Cardiac ventricle fibroblast (primary cell): ENCODE results near the gene PHF19. TPM values are rescaled to one million over a fixed set of nuclear protein-coding genes. Genes with fewer than 3 reads are reported as not detected.

Experiments used
- total RNA-seq: library from RNA; depleted of rRNA; stranded (reverse); fragments of >200 nt; gene quantifications from 2 replicates; pipeline ENCODE4 v1.2.3, GENCODE V29; 2015

PHF19 gene
- total RNA-seq, result 22.9 and 28.7 TPM in 2 replicates

GRCh38 chr9:120876842-120877240 lies at the start of gene PHF19:
TSS of gene PHF19 (minus strand) at chr9:120877188. CDS start at chr9:120874741, 2,447 bp downstream.

DNA sequence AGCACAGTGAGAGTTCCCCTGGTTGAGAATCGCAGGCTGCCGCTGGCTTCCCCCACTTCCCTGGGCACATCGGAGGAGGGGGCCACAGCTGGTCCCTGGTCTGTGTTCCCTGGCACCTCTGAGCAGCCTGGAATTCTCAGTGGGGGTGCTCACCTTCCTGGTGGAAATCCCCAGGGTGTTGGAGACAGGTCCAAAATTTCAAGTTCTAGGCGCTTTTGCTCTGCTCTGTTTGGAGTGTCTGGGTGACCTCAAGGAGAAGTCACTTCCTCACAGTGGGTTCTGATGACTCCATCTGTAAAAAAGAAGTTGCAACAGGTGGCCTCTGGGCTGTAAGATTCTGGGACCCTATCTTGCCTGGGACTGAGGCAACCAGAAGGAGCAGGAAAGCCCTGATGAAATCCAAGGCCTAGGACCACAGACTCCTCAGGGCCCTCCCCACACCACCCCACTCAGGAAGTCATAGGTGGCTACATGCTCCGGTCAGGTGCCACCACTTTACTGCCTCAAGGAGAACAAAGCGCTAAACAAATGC lies 49.5 kb upstream of the PHF19 start, which contains the start of gene TRAF1:
Gene TRAF1, minus strand, starts transcription at position 400 of the 532 bp plus-strand sequence. CDS start 721 bp downstream, outside the sequence.

GRCh38 chr9:120842685-120843485 lies 34.1 kb downstream of the PHF19 start, which contains the start of gene PSMD5:
TSS of gene PSMD5 (minus strand) at chr9:120842922. CDS start at chr9:120842909, 13 bp downstream.

Other genes with a start within 250 kb of the PHF19 start
- 9.8 and 12.1 TPM in 2 replicates for gene MEGF9, start 162.7 kb downstream of the PHF19 start, total RNA-seq
- gene FBXW2, start 83.8 kb downstream of the PHF19 start, total RNA-seq, result 25.6 and 29.5 TPM in 2 replicates
- gene PSMD5, start 34.3 kb downstream of the PHF19 start, total RNA-seq, result 25.6 and 26.3 TPM in 2 replicates
- 1.9 and 3.4 TPM in 2 replicates for gene TRAF1, start 49.6 kb upstream of the PHF19 start, total RNA-seq
- gene C5, start 173.1 kb upstream of the PHF19 start, total RNA-seq, result 3.4 and 3.9 TPM in 2 replicates
- gene CNTRL, start 197.8 kb upstream of the PHF19 start, total RNA-seq, result 4.7 and 5.5 TPM in 2 replicates